OCI-M1 (cell line): ENCODE measurements around the gene FAM200A.
A peak's percentile ranks its signal among the peaks of the same experiment; 100 is the strongest.
"Not testable (repeated sequence)": the region's sequence is repeated elsewhere in the genome, so short reads cannot be mapped to it uniquely, and the experiment has no call there.

ENCODE experiments used
- DNase-seq: peaks from one replicate; lab custom pipeline; 2025; lab: John Stamatoyannopoulos, UW

Gene FAM200A

DNA sequence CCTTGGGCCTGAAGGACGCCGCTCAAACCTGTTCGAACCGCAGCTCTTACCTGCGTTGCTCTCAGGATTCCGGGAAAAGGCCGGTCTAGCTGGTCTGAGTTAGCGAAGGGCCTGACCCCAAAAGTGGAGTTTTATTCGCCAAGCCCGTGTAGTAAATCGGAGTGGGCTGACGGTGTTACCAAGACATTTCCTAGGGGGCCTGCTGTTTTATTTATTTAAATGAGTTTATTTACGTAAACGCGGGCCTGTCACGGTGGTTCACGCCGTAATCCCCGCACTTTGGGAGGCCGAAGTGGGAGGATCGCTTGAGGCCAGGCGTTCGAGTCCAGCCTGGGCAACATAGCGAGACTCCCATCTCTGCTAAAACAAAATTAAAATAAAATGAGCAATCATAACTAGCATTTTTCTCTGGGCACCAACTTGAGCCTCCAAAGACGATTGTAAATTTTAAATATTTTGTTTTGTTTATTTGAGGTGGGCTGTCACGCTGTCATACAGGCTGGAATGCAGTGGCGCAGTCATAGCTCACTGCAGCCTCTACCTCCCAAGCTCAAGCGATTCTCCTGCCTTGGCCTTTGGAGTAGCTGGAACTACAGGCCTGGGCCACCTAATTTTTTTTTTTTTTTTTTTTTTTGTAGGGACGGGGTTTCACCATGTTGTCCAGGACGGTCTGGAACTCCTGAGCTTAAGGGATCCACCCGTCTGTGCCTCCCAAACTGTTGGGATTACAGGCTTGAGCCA lies 7.4 kb upstream of the FAM200A start:
- DNase-seq = no peak

- DNase-seq = peak; percentile 97
These were observed 6.6 kb upstream of the FAM200A start, which contains the start of gene ZNF655 for GRCh38 chr7:99558306-99559174. Gene ZNF655 (plus strand): TSS chr7:99558642. CDS start chr7:99560560, 1,918 bp downstream.

- DNase-seq = no peak
These were observed 6.0 kb upstream of the FAM200A start for GRCh38 chr7:99557940-99558305.

DNA sequence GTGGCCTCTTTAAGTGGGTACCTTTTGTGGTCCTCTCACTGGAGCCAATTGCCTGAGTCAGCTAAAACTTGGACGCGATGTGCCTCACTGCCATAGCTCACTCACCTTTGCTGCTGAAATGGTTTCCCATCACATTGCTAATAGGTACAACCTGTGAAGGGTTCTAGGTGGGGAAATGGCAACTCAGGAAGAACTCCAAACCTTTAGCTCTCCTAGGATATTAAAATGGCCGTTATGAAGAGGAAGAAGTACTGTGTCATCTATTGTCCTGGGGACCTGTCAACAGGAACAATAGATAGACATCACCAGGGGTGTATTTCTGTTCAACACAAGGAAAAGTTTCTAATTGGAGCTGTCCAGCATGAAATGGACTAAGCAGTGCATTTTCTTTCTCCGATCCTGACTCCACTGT lies 5.3 kb upstream of the FAM200A start:
- DNase-seq = peak; percentile 42

DNA sequence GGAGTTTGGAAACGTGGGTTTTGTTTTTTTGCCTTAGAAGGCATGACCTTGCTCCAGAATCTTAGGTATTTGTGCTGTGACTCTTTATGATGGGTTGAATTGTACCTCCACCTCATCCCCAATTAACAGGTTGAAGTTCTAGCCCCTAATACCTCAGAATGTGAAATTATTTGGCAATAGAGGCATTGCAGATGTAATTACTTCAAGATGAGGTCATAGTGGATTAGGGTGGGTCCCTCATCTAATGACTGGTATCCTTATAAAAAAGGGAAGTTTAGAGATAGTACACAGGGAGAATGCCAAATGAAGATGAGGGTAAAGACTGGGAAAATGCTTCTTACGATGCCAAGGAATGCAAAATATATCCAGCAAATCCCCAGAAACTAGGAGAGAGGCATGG lies 3.0 kb upstream of the FAM200A start:
- DNase-seq = peak; percentile 27

- no peak for DNase-seq
These were observed 1.1 kb upstream of the FAM200A start for GRCh38 chr7:99553039-99553438.

GRCh38 chr7:99551334-99551733 lies 580 bp downstream of the FAM200A start:
- no peak for DNase-seq

- DNase-seq = not testable (repeated sequence)
These were observed 2.4 kb downstream of the FAM200A start for GRCh38 chr7:99549545-99549944.

- DNase-seq = peak; percentile 52
These were observed 6.6 kb downstream of the FAM200A start for GRCh38 chr7:99545308-99545707.

GRCh38 chr7:99543916-99544315 lies 8.0 kb downstream of the FAM200A start:
- no peak for DNase-seq

GRCh38 chr7:99543081-99543671 lies 8.7 kb downstream of the FAM200A start:
- no peak for DNase-seq

DNA sequence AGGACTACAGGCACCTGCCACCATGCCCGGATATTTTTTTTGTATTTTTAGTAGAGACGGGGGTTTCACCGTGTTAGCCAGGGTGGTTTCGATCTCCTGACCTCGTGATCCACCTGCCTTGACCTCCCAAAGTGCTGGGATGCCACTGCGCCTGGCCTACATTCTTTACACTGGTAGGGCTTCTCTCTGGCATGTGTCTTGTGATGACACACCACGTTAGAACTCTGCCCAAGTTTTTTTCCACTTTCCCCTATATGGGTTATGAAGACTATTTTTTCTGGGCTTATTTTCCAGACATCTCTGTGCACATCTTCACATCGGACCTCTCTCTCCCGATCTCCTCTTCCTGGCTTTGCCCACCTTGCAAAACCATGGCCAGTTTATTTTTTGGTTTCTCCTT lies 10.7 kb downstream of the FAM200A start:
- DNase-seq = no peak

- DNase-seq = no peak
These were observed 11.4 kb downstream of the FAM200A start for GRCh38 chr7:99540542-99540941.

DNA sequence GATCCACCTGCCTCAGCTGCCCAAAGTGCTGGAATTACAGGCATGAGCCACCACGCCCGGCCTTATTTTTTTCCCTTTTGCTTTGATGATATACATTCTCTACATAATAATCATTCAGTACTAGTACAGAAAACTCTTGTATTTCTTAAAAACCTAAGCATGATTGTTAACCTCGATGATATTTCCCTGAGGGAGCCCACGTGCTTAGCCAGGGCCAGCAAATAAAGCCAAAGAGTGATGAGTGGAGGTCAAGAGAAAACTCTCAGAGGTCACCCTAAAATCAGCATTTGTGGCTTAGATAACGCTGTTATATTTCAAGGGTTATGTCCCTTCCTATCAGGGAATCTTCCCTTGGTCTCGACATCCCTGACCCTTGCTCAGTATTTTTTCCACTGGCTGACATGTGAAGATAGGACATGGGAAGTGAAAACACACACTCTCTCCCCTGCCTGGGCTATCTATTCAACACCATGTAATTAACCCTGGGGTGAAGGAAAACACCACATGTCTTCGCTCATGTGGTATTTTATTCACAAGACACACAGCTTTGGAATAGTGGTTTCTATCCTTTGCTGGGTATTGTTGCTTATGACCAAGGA lies 12.6 kb downstream of the FAM200A start:
- DNase-seq = peak; percentile 64

- no peak for DNase-seq
These were observed 16.2 kb downstream of the FAM200A start for GRCh38 chr7:99535667-99536066.

DNA sequence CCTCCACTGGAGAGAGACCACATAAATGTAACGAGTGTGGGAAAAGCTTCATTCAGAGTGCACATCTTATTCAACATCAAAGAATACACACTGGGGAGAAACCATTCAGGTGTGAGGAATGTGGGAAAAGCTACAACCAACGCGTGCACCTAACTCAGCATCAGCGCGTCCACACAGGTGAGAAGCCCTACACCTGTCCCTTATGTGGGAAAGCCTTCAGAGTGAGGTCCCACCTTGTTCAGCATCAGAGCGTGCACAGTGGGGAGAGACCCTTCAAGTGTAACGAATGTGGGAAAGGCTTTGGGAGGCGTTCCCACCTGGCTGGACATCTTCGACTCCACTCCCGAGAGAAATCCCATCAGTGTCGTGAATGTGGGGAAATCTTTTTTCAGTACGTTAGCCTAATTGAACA lies 20.6 kb downstream of the FAM200A start:
- peak; percentile 25 for DNase-seq

DNA sequence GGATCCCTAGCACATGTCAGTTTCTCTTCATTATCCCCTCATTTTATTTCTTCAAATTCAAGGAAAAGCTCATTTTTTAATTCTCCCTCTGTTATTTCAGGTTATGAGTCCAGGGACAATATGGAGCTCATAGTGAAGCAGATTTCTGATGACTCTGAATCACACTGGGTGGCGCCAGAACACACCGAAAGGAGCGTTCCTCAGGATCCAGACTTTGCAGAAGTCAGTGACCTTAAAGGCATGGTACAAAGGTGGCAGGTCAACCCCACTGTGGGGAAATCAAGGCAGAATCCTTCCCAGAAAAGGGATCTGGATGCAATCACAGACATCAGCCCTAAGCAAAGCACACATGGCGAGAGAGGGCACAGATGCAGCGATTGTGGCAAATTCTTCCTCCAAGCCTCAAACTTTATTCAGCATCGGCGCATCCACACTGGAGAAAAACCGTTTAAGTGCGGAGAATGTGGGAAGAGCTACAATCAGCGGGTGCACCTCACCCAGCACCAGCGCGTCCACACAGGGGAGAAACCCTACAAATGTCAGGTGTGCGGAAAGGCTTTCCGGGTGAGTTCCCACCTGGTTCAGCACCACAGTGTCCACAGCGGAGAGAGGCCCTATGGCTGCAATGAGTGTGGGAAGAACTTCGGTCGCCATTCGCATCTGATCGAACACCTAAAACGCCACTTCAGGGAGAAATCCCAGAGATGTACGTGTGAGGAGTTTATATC lies 26.0 kb downstream of the FAM200A start:
- peak; percentile 63 for DNase-seq

GRCh38 chr7:99521399-99521798 lies 30.5 kb downstream of the FAM200A start:
- DNase-seq = no peak

- no peak for DNase-seq
These were observed 37.9 kb downstream of the FAM200A start for GRCh38 chr7:99514050-99514449.

DNA sequence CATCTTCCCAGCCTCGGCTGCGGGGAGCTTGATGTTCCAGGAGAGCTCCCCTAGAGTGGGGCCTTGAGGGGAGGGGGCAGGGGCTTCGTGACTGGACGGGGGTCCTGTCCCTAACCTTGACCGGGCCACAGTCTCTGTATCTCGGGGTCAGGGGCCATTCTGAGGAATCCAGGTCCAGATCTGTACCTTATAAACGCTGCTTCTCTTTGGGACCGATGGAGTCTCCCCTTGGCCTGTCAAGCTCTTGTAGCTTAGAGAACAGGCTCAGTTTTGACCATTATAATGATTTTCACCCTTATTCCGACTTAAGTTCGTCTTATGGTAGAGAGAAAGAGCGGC lies 46.6 kb downstream of the FAM200A start:
- no peak for DNase-seq

- DNase-seq = peak; percentile 99
These were observed 47.2 kb downstream of the FAM200A start, which contains the start of gene ZKSCAN5 for GRCh38 chr7:99504603-99505323. Gene ZKSCAN5 (plus strand): TSS chr7:99504662. CDS start chr7:99506045, 1,383 bp downstream.
